NCI-H524 (cell line): ENCODE data around the gene SORL1.

Experiments
- DNase-seq, 2 experiments: peaks; one replicate each; lab custom pipeline; 2025; lab: John Stamatoyannopoulos, UW

SORL1 gene

GRCh38 chr11:121508449-121508848, 56.3 kb downstream of the SORL1 start:
- DNase-seq = no peak

GRCh38 chr11:121510438-121510837, 58.3 kb downstream of the SORL1 start:
- no peak for DNase-seq

DNA sequence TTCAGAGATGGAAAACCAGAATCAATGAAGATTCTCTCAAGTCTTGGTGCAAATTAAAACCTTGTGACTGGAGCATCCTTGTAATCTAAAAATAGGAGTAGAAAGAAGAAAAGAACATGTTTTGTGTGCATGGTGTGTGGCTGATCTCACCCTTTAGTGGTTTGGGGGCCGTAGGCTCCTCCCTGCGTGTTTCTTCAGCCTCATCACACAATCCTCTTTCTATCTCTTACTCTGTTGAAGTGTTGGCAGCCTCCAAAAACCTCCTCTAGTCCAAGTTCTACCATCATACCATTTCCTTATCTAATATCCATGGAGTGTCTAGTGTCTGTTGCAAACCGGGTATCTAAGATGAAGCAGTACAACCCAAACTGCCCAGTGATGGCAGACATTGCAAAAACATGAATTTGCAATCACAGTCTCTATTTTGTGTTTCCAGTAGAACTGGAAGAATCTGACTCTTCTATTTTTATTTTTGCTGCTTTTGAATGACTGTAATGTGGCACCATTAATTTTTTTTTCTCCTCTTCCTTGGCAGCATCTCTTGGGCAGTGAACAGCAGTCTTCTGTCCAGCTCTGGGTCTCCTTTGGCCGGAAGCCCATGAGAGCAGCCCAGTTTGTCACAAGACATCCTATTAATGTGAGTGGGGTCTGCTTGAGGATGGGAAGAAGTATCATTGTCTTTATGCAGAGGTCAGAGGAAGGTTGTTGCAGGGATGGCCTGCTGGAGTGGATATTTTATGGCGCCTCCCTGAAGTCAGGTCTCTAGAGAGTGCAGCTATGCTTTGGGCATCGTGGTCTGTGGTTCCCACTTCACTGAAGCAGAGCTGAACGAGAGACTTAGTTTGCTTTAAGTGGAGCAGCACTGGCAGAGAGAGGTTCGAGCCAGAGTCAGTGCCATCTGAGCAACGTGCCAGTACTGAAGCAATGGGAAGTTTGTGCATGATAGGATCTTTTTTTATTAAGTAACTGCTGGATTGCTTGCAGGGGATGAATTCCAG, 60.7 kb downstream of the SORL1 start:
- DNase-seq = no peak

DNA sequence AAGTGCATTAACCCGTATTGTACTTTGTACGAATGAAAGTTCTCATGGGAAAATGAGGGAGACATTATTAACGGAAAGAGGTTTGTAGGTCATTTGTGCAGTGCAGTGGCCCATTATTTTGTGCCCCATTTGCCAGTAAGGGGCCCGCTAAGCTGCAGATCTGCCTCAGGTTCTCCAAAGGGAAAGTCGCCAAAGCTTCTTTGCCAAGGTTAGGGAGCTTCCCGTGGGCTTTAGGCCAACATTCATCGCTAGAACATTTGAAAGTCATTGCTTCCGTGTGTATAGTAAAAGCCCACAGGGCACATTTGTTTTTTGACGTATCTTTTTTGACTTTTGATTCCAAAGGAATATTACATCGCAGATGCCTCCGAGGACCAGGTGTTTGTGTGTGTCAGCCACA, 61.7 kb downstream of the SORL1 start:
- no peak for DNase-seq

GRCh38 chr11:121514432-121515334, 62.6 kb downstream of the SORL1 start:
- no peak for DNase-seq

- no peak for DNase-seq
Observed at GRCh38 chr11:121515335-121515671, 63.2 kb downstream of the SORL1 start.

GRCh38 chr11:121517996-121518395, 65.9 kb downstream of the SORL1 start:
- no peak for DNase-seq

GRCh38 chr11:121520243-121521144, 68.4 kb downstream of the SORL1 start:
- no peak for DNase-seq

DNA sequence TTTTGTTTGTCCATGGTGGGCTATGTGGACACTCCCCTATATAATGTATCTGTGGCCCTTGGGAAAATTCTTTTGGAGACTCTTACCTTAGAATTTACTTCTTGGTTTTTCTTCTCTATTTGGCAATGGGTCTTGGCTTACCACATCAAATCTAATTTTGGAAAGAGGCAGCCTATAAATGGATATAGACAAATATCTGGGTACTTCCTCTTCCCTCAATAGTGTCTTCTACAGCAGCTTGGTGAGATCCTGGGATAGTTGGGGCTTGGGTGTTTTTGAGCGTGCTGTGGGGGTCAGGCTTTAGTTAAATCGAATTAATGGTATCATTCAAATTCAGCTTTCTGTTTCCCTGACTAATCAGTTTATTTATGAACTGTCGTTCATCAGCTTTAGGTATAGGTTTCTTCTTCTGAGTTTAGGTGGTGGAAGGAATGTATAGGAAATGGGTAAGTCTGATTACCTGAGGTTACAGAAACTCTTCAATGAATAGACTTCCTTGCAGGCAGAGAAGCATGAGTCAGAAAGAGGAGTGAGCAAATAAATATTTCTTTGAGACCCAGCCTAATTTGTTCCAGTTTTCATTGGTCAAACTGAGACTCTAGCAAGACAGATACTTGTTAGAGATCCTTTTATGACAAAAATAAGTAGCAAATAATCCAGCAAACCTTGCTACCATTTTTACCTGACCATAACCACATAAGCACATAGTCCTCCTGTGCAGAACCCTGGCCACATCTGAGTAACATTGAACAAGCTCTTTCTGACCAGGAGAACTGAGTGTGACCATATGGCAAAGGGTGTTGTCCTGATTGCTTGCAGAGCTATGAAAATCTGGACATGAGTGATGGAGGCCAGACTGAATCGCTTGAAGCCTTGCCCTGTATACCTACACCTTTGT, 69.3 kb downstream of the SORL1 start:
- peak in 1 of 2 experiments; percentile 18 for DNase-seq

GRCh38 chr11:121522043-121522941, 70.2 kb downstream of the SORL1 start:
- no peak for DNase-seq

- peak in 1 of 2 experiments; percentile 55 for DNase-seq
Observed at GRCh38 chr11:121523581-121524232, 71.6 kb downstream of the SORL1 start.

- peak; percentile 94 to 98 for DNase-seq
Observed at GRCh38 chr11:121524233-121524631, 72.1 kb downstream of the SORL1 start.

GRCh38 chr11:121525376-121525775, 73.3 kb downstream of the SORL1 start:
- no peak for DNase-seq

DNA sequence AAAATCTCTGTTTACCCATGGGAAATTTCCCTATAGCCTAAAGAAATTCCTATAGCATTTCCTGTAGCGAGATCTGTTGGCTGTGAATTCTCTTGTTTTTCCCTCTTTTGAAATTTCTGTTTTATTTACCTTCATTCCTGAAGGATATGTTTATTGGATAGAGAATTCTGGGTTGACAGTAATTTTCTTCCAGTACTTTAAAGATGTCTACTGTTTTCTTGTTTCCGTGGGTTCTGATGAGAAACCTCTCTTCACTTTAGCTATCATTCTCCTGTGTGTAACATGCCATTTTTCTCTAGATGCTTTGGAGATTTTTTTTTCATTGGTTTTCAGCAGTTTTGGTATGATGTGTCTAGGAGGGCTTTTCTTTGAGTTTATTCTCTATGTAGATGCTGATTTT, 78.1 kb downstream of the SORL1 start:
- no peak for DNase-seq

DNA sequence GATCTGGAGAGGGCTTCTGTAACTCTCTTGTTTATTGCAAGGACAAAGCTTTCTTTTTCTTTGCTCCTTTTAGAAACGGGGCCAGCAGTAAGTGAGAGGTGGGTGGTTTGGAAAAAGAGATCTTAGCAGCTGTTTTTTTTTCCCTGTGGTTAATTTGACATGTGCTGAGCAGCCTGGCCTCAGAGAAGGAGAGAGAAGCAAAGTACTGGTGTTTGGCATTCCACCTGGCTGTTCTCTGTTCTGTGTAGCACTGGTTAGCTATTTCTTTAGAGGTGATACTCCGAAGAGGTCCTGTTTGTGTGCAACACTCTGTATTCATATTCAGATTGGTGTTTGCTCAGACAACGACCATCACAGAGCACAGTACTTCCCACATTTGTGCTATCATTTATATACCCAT, 81.5 kb downstream of the SORL1 start:
- peak in 1 of 2 experiments; percentile 66 for DNase-seq

GRCh38 chr11:121534131-121535093, 82.3 kb downstream of the SORL1 start:
- DNase-seq = peak; percentile 72 to 89

DNA sequence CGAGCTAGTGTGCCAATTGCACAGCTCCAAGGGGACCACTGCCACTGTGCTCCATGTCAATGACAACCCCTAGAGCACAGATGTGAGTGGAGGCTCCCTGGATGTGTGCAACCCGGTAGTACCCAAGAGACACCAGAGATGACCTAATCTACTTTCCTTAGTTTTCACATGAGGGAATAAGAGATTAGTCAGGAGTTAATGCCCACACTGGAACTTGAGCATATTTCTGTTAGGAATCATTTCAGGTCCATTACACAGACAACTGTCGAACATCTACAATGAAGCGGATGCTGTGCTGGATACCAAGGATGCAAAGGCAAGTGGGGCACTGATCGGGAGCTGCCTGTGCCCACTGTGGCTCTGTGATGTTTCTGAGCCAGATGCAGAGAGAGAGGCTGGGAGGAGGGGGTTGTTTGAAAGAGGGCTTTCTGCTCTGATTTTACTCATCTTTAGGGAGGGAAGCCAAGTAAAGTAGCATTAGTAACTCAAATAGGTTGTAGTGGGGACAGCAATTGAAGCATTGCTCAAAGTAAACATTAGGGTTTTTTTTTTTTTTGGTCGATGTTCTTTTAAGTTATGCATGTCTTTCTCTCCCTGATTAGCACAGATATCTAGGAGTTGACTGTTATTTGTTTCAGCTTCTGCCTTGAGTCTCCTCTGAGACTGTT, 83.1 kb downstream of the SORL1 start:
- DNase-seq = peak in 1 of 2 experiments; percentile 59
